Smooth muscle cell (in vitro differentiated cells): Measurements from ENCODE around the gene MAFF. TPM values are rescaled to one million over a fixed set of nuclear protein-coding genes. Genes with fewer than 3 reads are reported as not detected.

ENCODE experiments used
- DNase-seq: peaks from one replicate; lab custom pipeline; 2025; ENCODE audit not compliant: unreplicated experiment; lab: John Stamatoyannopoulos, UW
- H2AFZ ChIP-seq: fragments of 200-600 bp; sonication (generic); 2 replicates; pipeline ENCODE4 v1.6.0; 2016; ENCODE audit warnings: antibody characterized with exemption, low read depth, mild to moderate bottlenecking
- H3F3A ChIP-seq: fragments of 200-600 bp; sonication (generic); 2 replicates; pipeline ENCODE4 v1.6.0; 2017; ENCODE audit warnings: antibody characterized with exemption, low read depth
- H3K27ac ChIP-seq: fragments of 200-600 bp; sonication (generic); 2 replicates; pipeline ENCODE4 v1.5.1; 2016; ENCODE audit warnings: low read depth, mild to moderate bottlenecking
- H3K27me3 ChIP-seq: fragments of 200-600 bp; sonication (generic); 2 replicates; pipeline ENCODE4 v1.6.1; 2016; ENCODE audit warnings: low read depth, mild to moderate bottlenecking
- H3K36me3 ChIP-seq: fragments of 200-600 bp; sonication (generic); 2 replicates; pipeline ENCODE4 v1.5.1; 2016; ENCODE audit warnings: low read depth
- H3K4me1 ChIP-seq: fragments of 200-600 bp; sonication (generic); 2 replicates; pipeline ENCODE4 v1.5.1; 2016; ENCODE audit warnings: low read depth
- H3K4me2 ChIP-seq: fragments of 200-600 bp; sonication (generic); 2 replicates; pipeline ENCODE4 v1.6.0; 2016; ENCODE audit warnings: mild to moderate bottlenecking
- H3K4me3 ChIP-seq: fragments of 200-600 bp; sonication (generic); 2 replicates; pipeline ENCODE4 v1.5.1; 2016; ENCODE audit warnings: mild to moderate bottlenecking
- H3K79me2 ChIP-seq: fragments of 200-600 bp; sonication (generic); 2 replicates; pipeline ENCODE4 v1.6.0; 2016; ENCODE audit warnings: low read depth, mild to moderate bottlenecking
- H3K9ac ChIP-seq: fragments of 200-600 bp; sonication (generic); 2 replicates; pipeline ENCODE4 v1.6.0; 2016; ENCODE audit warnings: low read depth
- H3K9me3 ChIP-seq: fragments of 200-600 bp; sonication (generic); replicated peaks from 2 replicates; pipeline ENCODE4 v1.5.1; 2016; ENCODE audit warnings: low read depth
- H4K20me1 ChIP-seq: fragments of 200-600 bp; sonication (generic); 2 replicates; pipeline ENCODE4 v1.6.0; 2016; ENCODE audit warnings: low read depth
- WGBS: methylation state at CpG from one replicate; pipeline ENCODE4 v1.1.7; 2016; ENCODE audit warnings: low lambda C conversion rate; 5-methylcytosine and 5-hydroxymethylcytosine counted together
- polyA plus RNA-seq: library from polyadenylated mRNA; unstranded; fragments of >200 nt; fragmentation: Nextera tagmentation; extraction: Ambion mirVana; gene quantifications from 2 replicates; pipeline ENCODE4 v1.2.1, GENCODE V29; 2016
- total RNA-seq: library from RNA; depleted of rRNA; stranded (reverse); fragments of >200 nt; gene quantifications from 2 replicates; pipeline ENCODE4 v1.2.3, GENCODE V29; 2014
- TF ChIP-seq, protein P1 (sequence below): fragments of 200-600 bp; sonication (generic); IDR thresholded peaks from 2 replicates; pipeline ENCODE4 v1.5.1; 2017; ENCODE audit warnings: borderline replicate concordance, mild to moderate bottlenecking, antibody characterized with exemption; ENCODE audit not compliant: insufficient read depth, poor library complexity, severe bottlenecking

The MAFF gene
- total and polyA plus RNA-seq, 2 experiments from 2014 or later: 48.2 to 51.2 TPM

DNA sequence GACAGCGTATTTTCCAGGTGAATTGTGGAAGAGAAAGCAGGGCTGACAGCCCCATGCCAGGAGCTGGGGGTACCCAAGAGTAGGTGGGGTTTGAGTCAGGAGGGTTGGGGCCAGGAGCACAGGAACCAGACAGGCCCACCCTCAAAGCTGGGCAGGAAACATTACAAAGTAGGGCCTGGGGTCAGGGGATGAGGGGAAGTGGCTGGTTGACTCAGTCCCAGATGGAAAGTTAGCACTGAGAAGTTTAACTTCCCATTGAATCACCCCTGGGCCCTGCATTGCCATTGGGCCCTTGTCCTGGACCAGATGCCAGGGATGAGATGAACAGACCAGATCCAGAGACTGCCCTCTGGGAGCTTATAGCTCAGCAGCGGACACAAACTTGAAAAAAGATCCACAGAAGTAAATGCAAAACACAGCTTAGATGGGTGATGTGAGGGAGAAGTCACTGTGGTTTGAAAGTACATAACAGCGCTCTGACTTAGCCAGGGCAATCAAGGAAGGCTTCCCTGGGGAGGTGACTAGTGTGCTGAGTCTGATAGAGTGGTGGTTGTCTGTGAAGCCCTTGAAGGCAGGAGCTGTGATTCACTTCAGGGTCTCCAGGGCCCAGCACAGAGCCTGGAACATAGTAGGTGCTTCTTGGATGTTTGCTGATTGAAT lies 2.2 kb downstream of the MAFF start:
- Histone ChIP-seq H3K4me1 (no peaks in the 10 kb centered on the region), H3K27me3 (no peaks in the 10 kb centered on the region), H3K36me3 (no peaks in the 10 kb centered on the region), H3K4me3 (peak overlapping the region; percentile 96), H4K20me1 (peaks cover 66% of the 10 kb centered on the region), H3F3A (peaks cover 7% of the 10 kb centered on the region), H3K79me2 (peaks cover 61% of the 10 kb centered on the region), H3K4me2 (peak overlapping the region; percentile 98), H2AFZ (no peak overlapping the region), H3K27ac (peak overlapping the region; percentile 97), H3K9ac (no peak overlapping the region), H3K9me3 (no peaks in the 10 kb centered on the region)
- DNase-seq: no peak
- 97% methylated on average over 3 of the region's 3 CpGs for whole genome bisulfite sequencing
- TF ChIP-seq, protein P1, sequence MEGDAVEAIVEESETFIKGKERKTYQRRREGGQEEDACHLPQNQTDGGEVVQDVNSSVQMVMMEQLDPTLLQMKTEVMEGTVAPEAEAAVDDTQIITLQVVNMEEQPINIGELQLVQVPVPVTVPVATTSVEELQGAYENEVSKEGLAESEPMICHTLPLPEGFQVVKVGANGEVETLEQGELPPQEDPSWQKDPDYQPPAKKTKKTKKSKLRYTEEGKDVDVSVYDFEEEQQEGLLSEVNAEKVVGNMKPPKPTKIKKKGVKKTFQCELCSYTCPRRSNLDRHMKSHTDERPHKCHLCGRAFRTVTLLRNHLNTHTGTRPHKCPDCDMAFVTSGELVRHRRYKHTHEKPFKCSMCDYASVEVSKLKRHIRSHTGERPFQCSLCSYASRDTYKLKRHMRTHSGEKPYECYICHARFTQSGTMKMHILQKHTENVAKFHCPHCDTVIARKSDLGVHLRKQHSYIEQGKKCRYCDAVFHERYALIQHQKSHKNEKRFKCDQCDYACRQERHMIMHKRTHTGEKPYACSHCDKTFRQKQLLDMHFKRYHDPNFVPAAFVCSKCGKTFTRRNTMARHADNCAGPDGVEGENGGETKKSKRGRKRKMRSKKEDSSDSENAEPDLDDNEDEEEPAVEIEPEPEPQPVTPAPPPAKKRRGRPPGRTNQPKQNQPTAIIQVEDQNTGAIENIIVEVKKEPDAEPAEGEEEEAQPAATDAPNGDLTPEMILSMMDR: no peak

DNA sequence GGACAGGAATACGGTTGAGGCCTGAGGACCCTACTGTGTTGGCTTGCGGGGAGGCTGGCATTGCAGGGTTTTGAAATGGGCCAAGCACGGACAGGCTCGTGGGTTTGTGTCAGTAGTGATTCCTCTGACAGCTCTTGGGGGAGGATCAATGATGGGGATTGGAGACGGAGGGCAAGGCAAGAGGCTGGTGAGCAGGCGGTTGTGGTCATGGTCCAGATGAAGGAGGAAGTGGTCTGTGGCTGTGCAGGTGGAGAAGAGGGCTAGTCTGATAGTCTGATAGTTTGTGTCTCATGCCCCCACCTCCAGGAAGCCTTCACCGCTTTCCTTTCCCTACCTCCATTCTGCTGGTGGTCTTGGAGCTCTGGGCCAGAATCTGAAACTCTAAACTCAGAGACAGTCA lies 3.0 kb downstream of the MAFF start:
- TF ChIP-seq, protein P1: no peak
- H3K79me2 ChIP-seq: peaks cover 61% of the 10 kb centered on the region
- H3K27ac ChIP-seq: no peak overlapping the region
- H3K4me3 ChIP-seq: peak overlapping the region; percentile 96
- H3K36me3 ChIP-seq: no peaks in the 10 kb centered on the region
- H3F3A ChIP-seq: peaks cover 7% of the 10 kb centered on the region
- H3K9me3 ChIP-seq: no peaks in the 10 kb centered on the region
- no peak overlapping the region for H2AFZ ChIP-seq
- H3K9ac ChIP-seq: no peak overlapping the region
- no peaks in the 10 kb centered on the region for H3K27me3 ChIP-seq
- DNase-seq: no peak
- H4K20me1 ChIP-seq: peaks cover 74% of the 10 kb centered on the region
- 96% methylated on average over 7 of the region's 7 CpGs for WGBS
- H3K4me1 ChIP-seq: no peaks in the 10 kb centered on the region
- H3K4me2 ChIP-seq: peak overlapping the region; percentile 98

DNA sequence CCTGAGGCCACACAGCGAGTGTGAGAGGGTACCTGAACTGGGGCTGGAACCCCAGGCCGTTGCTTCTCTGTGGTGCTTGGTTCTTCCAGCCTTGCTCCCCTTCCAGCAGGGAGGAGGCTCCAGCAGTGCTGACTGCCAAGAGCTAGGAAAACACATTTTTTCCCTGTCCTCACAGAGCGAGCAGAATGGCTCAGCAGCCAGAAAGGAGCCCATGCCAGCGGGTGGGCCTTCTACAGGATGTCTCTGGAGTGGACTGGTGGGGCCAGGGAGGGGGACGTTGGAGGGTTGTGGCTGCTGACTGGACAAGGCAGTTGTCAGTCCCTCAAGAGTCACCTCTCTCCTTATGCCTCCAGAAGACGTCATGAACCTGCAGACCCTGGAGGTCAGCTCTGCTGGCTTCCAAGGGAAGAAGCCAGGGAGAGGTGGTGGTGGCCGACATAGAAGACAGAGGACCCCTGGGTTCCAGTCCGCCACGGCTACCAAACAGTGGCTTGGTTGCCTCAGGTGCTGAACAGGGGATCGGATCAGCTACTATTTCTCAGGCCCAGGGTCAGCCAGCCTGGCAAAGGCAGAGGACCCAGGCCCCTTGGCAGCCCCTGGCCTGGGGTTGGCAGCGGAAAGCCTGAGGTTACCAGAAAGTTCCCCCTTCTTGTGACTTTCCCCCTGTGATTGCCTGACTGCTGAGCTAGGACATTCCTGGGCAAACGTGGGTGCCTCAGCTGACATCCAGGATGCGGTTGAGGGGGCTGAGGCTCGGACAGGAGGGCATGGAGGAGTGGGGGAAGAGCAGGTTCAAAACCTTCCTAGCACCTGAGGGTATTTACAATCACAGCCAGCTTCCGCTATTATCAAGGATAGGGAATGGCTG lies 3.7 kb downstream of the MAFF start:
- DNase-seq: no peak

More for the DNA sequence above, 3.7 kb downstream of the MAFF start:
- TF ChIP-seq, protein P1: no peak
- Histone ChIP-seq H3K4me3 (no peak overlapping the region), H2AFZ (no peak overlapping the region), H3K4me1 (no peaks in the 10 kb centered on the region), H3K9ac (no peak overlapping the region), H3K4me2 (no peak overlapping the region), H3K27me3 (no peaks in the 10 kb centered on the region), H3K9me3 (no peaks in the 10 kb centered on the region), H3K27ac (no peak overlapping the region), H4K20me1 (peaks cover 81% of the 10 kb centered on the region), H3F3A (peaks cover 7% of the 10 kb centered on the region), H3K36me3 (no peaks in the 10 kb centered on the region), H3K79me2 (peaks cover 61% of the 10 kb centered on the region)
- 90% methylated on average over 15 of the region's 15 CpGs for WGBS
